Stromal cell of bone marrow (primary cell): ENCODE results near the gene ASAP3.

Source experiments
- DNase-seq: peaks from one replicate; pipeline ENCODE4 v3.0.0-alpha.2; 2012; ENCODE audit warnings: low read depth

Gene ASAP3

GRCh38 chr1:23477359-23478144 is 6.4 kb downstream of the ASAP3 start:
- no peak for DNase-seq

- DNase-seq = no peak
Observed at GRCh38 chr1:23475641-23476040, 8.3 kb downstream of the ASAP3 start.

- DNase-seq = peak; percentile 91
Observed at GRCh38 chr1:23475134-23475628, 8.8 kb downstream of the ASAP3 start.

- no peak for DNase-seq
Observed at GRCh38 chr1:23473037-23473800, 10.8 kb downstream of the ASAP3 start.

GRCh38 chr1:23472351-23473036 is 11.5 kb downstream of the ASAP3 start:
- DNase-seq = no peak

- DNase-seq = no peak
Observed at GRCh38 chr1:23471473-23472075, 12.4 kb downstream of the ASAP3 start.

GRCh38 chr1:23470282-23471070 is 13.5 kb downstream of the ASAP3 start:
- DNase-seq = peak; percentile 98

GRCh38 chr1:23469372-23469982 is 14.5 kb downstream of the ASAP3 start:
- no peak for DNase-seq

- no peak for DNase-seq
Observed at GRCh38 chr1:23466423-23466989, 17.5 kb downstream of the ASAP3 start.

- DNase-seq = no peak
Observed at GRCh38 chr1:23463286-23463685, 20.7 kb downstream of the ASAP3 start.

- no peak for DNase-seq
Observed at GRCh38 chr1:23462766-23463165, 21.2 kb downstream of the ASAP3 start.

- no peak for DNase-seq
Observed at GRCh38 chr1:23461050-23461449, 22.9 kb downstream of the ASAP3 start.

- DNase-seq = no peak
Observed at GRCh38 chr1:23460519-23460918, 23.5 kb downstream of the ASAP3 start.

- no peak for DNase-seq
Observed at GRCh38 chr1:23459338-23459757, 24.6 kb downstream of the ASAP3 start.

- peak; percentile 52 for DNase-seq
Observed at GRCh38 chr1:23456226-23456625, 27.8 kb downstream of the ASAP3 start.

GRCh38 chr1:23453455-23454000 is 30.5 kb downstream of the ASAP3 start:
- DNase-seq = no peak

GRCh38 chr1:23452011-23452411 is 32.0 kb downstream of the ASAP3 start:
- DNase-seq = no peak

- DNase-seq = no peak
Observed at GRCh38 chr1:23451441-23451840, 32.5 kb downstream of the ASAP3 start.

GRCh38 chr1:23450894-23451293 is 33.1 kb downstream of the ASAP3 start:
- DNase-seq = no peak

- no peak for DNase-seq
Observed at GRCh38 chr1:23449958-23450357, 34.0 kb downstream of the ASAP3 start.
